HepG2 (cell line): ENCODE data around the gene ZNF792. TPM values are rescaled to one million over a fixed set of nuclear protein-coding genes. Genes with fewer than 3 reads are reported as not detected.

ENCODE experiments used
- AKAP8 ChIP-seq: sonication (generic); formaldehyde crosslinking; IDR thresholded peaks from 2 replicates; pipeline ENCODE4 v1.5.1; 2020; ENCODE audit warnings: mild to moderate bottlenecking, missing genetic modification reagents
- CENPX ChIP-seq: sonication (generic); formaldehyde crosslinking; IDR thresholded peaks from 2 replicates; pipeline ENCODE4 v1.9.0; 2021; ENCODE audit warnings: mild to moderate bottlenecking, missing genetic modification reagents, moderate library complexity
- ELF3 ChIP-seq: IDR thresholded peaks from 2 replicates; pipeline ENCODE4 v1.6.1; 2016; ENCODE audit warnings: missing genetic modification reagents, missing compliant biosample characterization
- GABPA ChIP-seq, 2 experiments: IDR thresholded peaks; 2 replicates each; pipeline ENCODE4 v1.6.1; 2011 to 2016; ENCODE audit warnings: low read depth in 2 of 2, low read length in 1 of 2, missing biosample characterization in 1 of 2, missing genetic modification characterization in 1 of 2
- GATA4 ChIP-seq: sonication (generic); IDR thresholded peaks from 2 replicates; pipeline ENCODE4 v1.6.1; 2016; ENCODE audit warnings: antibody characterized with exemption, low read depth, borderline replicate concordance
- IRF2 ChIP-seq: IDR thresholded peaks from 2 replicates; pipeline ENCODE4 v1.6.1; 2018; ENCODE audit warnings: missing genetic modification reagents, missing compliant biosample characterization
- NONO ChIP-seq, 2 experiments: fragments of 450-650 bp in 1 of 2; sonication (generic) in 1 of 2; formaldehyde crosslinking in 1 of 2; IDR thresholded peaks in 1 of 2; conservative IDR thresholded peaks in 1 of 2; 2 replicates each; pipeline versions ENCODE4 v1.6.1 to v1.8.0; 2017 to 2022; ENCODE audit warnings: mild to moderate bottlenecking in 1 of 2, missing genetic modification reagents in 1 of 2, moderate library complexity in 1 of 2
- POLR2A ChIP-seq, 2 experiments: IDR thresholded peaks; 2 replicates each; pipeline ENCODE4 v1.6.1; 2011; ENCODE audit warnings: low read depth in 2 of 2, low read length in 2 of 2, mild to moderate bottlenecking in 1 of 2, moderate library complexity in 1 of 2; ENCODE audit not compliant: insufficient read depth in 1 of 2
- SP2 ChIP-seq: sonication (generic); formaldehyde crosslinking; IDR thresholded peaks from 2 replicates; pipeline ENCODE4 v1.5.1; 2020; ENCODE audit warnings: mild to moderate bottlenecking, missing genetic modification reagents
- STAG1 ChIP-seq: sonication (generic); formaldehyde crosslinking; IDR thresholded peaks from 2 replicates; pipeline ENCODE4 v1.4.0; 2020; ENCODE audit warnings: missing genetic modification reagents
- ZBTB43 ChIP-seq: sonication (generic); formaldehyde crosslinking; conservative IDR thresholded peaks from 2 replicates; pipeline ENCODE4 v1.4.0; 2020; ENCODE audit warnings: missing genetic modification reagents
- ZNF10 ChIP-seq: sonication (generic); formaldehyde crosslinking; IDR thresholded peaks from 2 replicates; pipeline ENCODE4 v1.4.0; 2020; ENCODE audit warnings: mild to moderate bottlenecking, low read depth, missing genetic modification reagents, borderline replicate concordance
- ZNF564 ChIP-seq: sonication (generic); formaldehyde crosslinking; IDR thresholded peaks from 2 replicates; pipeline ENCODE4 v1.8.1; 2023; ENCODE audit warnings: mild to moderate bottlenecking, missing genetic modification reagents
- ZNF646 ChIP-seq: sonication (generic); formaldehyde crosslinking; IDR thresholded peaks from 2 replicates; pipeline ENCODE4 v1.9.0; 2021; ENCODE audit warnings: mild to moderate bottlenecking, missing genetic modification reagents
- ZNF777 ChIP-seq: sonication (generic); formaldehyde crosslinking; IDR thresholded peaks from 2 replicates; pipeline ENCODE4 v1.4.0; 2020; ENCODE audit warnings: missing genetic modification reagents
- ZNF83 ChIP-seq: sonication (generic); formaldehyde crosslinking; IDR thresholded peaks from 2 replicates; pipeline ENCODE4 v1.4.0; 2020; ENCODE audit warnings: missing genetic modification reagents, mild to moderate bottlenecking, borderline replicate concordance
- polyA plus RNA-seq, 8 experiments: library from polyadenylated mRNA; depleted of rRNA in 3 of 8; stranded (reverse) in 7 of 8; unstranded in 1 of 8; fragments of >200 nt; fragmentation: Illumina TruSeq in 4 of 8; extraction: Trizol in 4 of 8; gene quantifications; 2 replicates each; pipeline versions ENCODE4 v1.2.1 to v1.2.3, GENCODE V29; 2011 to 2016; ENCODE audit warnings: low read depth in 4 of 8, missing spikeins in 1 of 8, mixed read lengths in 1 of 8; ENCODE audit not compliant: insufficient read depth in 1 of 8
- total RNA-seq, 5 experiments: library from RNA; depleted of rRNA; stranded (reverse); fragments of >200 nt; fragmentation: Illumina TruSeq; extraction: Trizol; gene quantifications; 2 replicates each; pipeline ENCODE4 v1.2.3, GENCODE V29; 2016; ENCODE audit warnings: low read depth in 1 of 5
- TF ChIP-seq, protein P1 (sequence below): IDR thresholded peaks from 2 replicates; pipeline ENCODE4 v1.6.1; 2016
- TF ChIP-seq, protein P2 (sequence below): sonication (generic); formaldehyde crosslinking; IDR thresholded peaks from 2 replicates; pipeline ENCODE4 v1.8.0; 2022; ENCODE audit warnings: missing genetic modification reagents, mild to moderate bottlenecking, inconsistent platforms, borderline replicate concordance

ZNF792 gene
- total and polyA plus RNA-seq, 2 of the 13 experiments (the other 11 are each of a cell fraction or from before 2014, with no cell fraction given), result 5.5 to 11.5 TPM

GRCh38 chr19:34999498-35000337, 35.7 kb upstream of the ZNF792 start, which contains the start of gene GRAMD1A (continued):
- TF ChIP-seq ZNF646 (CRISPR knock-in tag) (0 out of 2 replicates have a peak, but pooled peaks have one; percentile 53), NONO (IDR thresholded peaks at IDR 0.05) (no peak), NONO (CRISPR knock-in tag; conservative IDR thresholded peaks at IDR 0.05) (0 out of 2 replicates have a peak, but pooled peaks have one; percentile 22), GATA4 (peak; percentile 36; the same call in 1 of the 2 replicates), POLR2A (IDR thresholded peaks at IDR 0.05; ENCODE audit: insufficient read depth in 1 of 2, low read depth in 2 of 2, low read length in 2 of 2) (peak in 1 of 2 experiments; percentile 64; a peak in 3 of 4 replicates), ZNF83 (CRISPR knock-in tag) (no peak), CENPX (no peak), STAG1 (CRISPR knock-in tag) (no peak), ELF3 (CRISPR knock-in tag) (peak; percentile 38; the same call in 1 of the 2 replicates), ZNF10 (CRISPR knock-in tag) (no peak), ZNF564 (CRISPR knock-in tag) (no peak), GABPA (IDR thresholded peaks at IDR 0.05; ENCODE audit: low read depth, low read length) (no peak), GABPA (CRISPR knock-in tag; IDR thresholded peaks at IDR 0.05; ENCODE audit: low read depth) (no peak), AKAP8 (CRISPR knock-in tag) (no peak), IRF2 (CRISPR knock-in tag) (no peak), ZBTB43 (no peak), SP2 (0 out of 2 replicates have a peak, but pooled peaks have one; percentile 17), ZNF777 (CRISPR knock-in tag) (peak; percentile 49)
- TF ChIP-seq, protein P1, sequence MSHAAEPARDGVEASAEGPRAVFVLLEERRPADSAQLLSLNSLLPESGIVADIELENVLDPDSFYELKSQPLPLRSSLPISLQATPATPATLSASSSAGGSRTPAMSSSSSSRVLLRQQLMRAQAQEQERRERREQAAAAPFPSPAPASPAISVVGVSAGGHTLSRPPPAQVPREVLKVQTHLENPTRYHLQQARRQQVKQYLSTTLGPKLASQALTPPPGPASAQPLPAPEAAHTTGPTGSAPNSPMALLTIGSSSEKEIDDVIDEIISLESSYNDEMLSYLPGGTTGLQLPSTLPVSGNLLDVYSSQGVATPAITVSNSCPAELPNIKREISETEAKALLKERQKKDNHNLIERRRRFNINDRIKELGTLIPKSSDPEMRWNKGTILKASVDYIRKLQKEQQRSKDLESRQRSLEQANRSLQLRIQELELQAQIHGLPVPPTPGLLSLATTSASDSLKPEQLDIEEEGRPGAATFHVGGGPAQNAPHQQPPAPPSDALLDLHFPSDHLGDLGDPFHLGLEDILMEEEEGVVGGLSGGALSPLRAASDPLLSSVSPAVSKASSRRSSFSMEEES, result peak; percentile 72
- TF ChIP-seq, protein P2, sequence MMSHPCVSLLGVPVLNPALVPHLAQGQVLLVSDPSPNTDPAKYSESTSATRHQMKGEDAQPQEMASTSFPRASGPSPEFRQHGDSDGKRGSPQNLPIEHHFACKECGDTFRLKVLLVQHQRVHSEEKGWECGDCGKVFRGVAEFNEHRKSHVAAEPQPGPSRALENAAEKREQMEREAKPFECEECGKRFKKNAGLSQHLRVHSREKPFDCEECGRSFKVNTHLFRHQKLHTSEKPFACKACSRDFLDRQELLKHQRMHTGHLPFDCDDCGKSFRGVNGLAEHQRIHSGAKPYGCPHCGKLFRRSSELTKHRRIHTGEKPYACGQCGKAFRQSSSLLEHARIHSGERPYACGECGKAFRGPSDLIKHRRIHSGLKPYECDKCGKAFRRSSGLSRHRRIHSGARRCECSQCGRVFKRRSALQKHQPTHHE (CRISPR knock-in tag), result no peak
